ENCODE data around the gene RDH5. TPM values are rescaled to one million over a fixed set of nuclear protein-coding genes. Genes with fewer than 3 reads are reported as not detected.

The RDH5 gene
- total and polyA plus RNA-seq, 4 donors: 9.2 to 61.7 (median 29.2) TPM

DNA sequence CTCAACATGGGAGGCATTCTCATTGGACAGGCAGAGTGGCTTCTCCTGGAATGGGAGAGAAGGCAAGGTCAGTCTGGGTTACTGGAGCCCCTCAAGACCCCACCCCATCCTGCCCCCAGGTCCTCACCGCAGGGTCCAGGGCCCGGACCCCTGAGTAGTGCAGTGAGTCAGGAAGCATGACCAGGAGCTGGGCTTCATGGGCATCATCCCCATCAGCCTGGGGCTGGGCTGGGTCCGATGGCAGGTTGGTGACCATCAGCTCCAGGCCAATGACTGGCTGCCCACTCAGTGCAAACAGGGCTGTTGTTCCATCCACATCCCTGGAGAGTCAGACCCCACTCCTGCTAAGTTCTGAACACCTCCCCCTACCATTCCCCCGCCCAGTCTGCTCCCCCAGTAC lies 25.5 kb upstream of the RDH5 start:
- no peak for DNase-seq (ENCODE audit: low spot score)

More for the DNA sequence above, 25.5 kb upstream of the RDH5 start:
- Histone ChIP-seq H3K9ac (ENCODE audit: low read depth in 1 of 2, low read length in 2 of 2) (no peak overlapping the region), H3K9me3 (ENCODE audit: control insufficient read depth in 4 of 4, low read length in 3 of 4) (no peaks in the 10 kb centered on the region), H3K4me1 (ENCODE audit: control insufficient read depth in 4 of 4, insufficient read depth in 4 of 4, low read length in 3 of 4) (no peaks in the 10 kb centered on the region), H3K27ac (ENCODE audit: low read depth in 1 of 2, low read length in 2 of 2) (no peak overlapping the region), H3K36me3 (ENCODE audit: control insufficient read depth in 4 of 4, insufficient read depth in 3 of 4, low read depth in 1 of 4, low read length in 3 of 4) (no peaks in the 10 kb centered on the region), H3K27me3 (ENCODE audit: control insufficient read depth in 4 of 4, insufficient read depth in 4 of 4, low read length in 3 of 4) (no peaks in the 10 kb centered on the region), H3K4me3 (ENCODE audit: low read depth in 1 of 3, low read length in 3 of 3) (no peak overlapping the region)
- 97% methylated on average over 4 of the region's 4 CpGs for WGBS
- TF ChIP-seq HNF4G (IDR thresholded peaks at IDR 0.05) (no peak), EGR1 (IDR thresholded peaks at IDR 0.05; ENCODE audit: low read depth in 2 of 2) (no peak), REST (IDR thresholded peaks at IDR 0.05) (no peak), NR2F2 (IDR thresholded peaks at IDR 0.05) (no peak), GABPA (IDR thresholded peaks at IDR 0.05 in 1 of 2, conservative IDR thresholded peaks at IDR 0.05 in 1 of 2) (no peak), FOXA2 (IDR thresholded peaks at IDR 0.05) (no peak), JUND (IDR thresholded peaks at IDR 0.05) (no peak), ZBTB33 (IDR thresholded peaks at IDR 0.05) (no peak), YY1 (IDR thresholded peaks at IDR 0.05) (no peak), RAD21 (IDR thresholded peaks at IDR 0.05) (no peak), SP1 (IDR thresholded peaks at IDR 0.05) (no peak), RXRA (IDR thresholded peaks at IDR 0.05) (no peak), HNF4A (conservative IDR thresholded peaks at IDR 0.05) (no peak)
- TF ChIP-seq, protein P1, sequence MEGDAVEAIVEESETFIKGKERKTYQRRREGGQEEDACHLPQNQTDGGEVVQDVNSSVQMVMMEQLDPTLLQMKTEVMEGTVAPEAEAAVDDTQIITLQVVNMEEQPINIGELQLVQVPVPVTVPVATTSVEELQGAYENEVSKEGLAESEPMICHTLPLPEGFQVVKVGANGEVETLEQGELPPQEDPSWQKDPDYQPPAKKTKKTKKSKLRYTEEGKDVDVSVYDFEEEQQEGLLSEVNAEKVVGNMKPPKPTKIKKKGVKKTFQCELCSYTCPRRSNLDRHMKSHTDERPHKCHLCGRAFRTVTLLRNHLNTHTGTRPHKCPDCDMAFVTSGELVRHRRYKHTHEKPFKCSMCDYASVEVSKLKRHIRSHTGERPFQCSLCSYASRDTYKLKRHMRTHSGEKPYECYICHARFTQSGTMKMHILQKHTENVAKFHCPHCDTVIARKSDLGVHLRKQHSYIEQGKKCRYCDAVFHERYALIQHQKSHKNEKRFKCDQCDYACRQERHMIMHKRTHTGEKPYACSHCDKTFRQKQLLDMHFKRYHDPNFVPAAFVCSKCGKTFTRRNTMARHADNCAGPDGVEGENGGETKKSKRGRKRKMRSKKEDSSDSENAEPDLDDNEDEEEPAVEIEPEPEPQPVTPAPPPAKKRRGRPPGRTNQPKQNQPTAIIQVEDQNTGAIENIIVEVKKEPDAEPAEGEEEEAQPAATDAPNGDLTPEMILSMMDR (IDR thresholded peaks at IDR 0.05; ENCODE audit: low read depth, low read length, missing input control): no peak
- TF ChIP-seq, protein P2, sequence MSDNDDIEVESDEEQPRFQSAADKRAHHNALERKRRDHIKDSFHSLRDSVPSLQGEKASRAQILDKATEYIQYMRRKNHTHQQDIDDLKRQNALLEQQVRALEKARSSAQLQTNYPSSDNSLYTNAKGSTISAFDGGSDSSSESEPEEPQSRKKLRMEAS (IDR thresholded peaks at IDR 0.05): no peak
- TF ChIP-seq, protein P3, sequence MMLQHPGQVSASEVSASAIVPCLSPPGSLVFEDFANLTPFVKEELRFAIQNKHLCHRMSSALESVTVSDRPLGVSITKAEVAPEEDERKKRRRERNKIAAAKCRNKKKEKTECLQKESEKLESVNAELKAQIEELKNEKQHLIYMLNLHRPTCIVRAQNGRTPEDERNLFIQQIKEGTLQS (IDR thresholded peaks at IDR 0.05): no peak

Data from liver (tissue), 9 donors.